GM21528 (cell line): ENCODE measurements around the gene SMAP2.
"Not testable (repeated sequence)": the region's sequence is repeated elsewhere in the genome, so short reads cannot be mapped to it uniquely, and the experiment has no call there.

Experiments used
- ATAC-seq: cut with Tn5 transposase; IDR thresholded peaks from one replicate; pipeline ENCODE4 v1.9.1; 2021; ENCODE audit warnings: mild to moderate bottlenecking, moderate library complexity; ENCODE audit not compliant: unreplicated experiment, low FRiP score

SMAP2 gene

GRCh38 chr1:40373323-40374283, at the start of gene SMAP2:
TSS of gene SMAP2 (plus strand) at chr1:40373727. CDS start at chr1:40374121, 394 bp downstream.
- peak; percentile 78 for ATAC-seq

- ATAC-seq = not testable (repeated sequence)
Observed at GRCh38 chr1:40331403-40331802, 42.1 kb upstream of the SMAP2 start.

- no peak for ATAC-seq
Observed at GRCh38 chr1:40332695-40333094, 40.8 kb upstream of the SMAP2 start.

- no peak for ATAC-seq
Observed at GRCh38 chr1:40337443-40337842, 36.1 kb upstream of the SMAP2 start.

GRCh38 chr1:40338745-40339419, 34.6 kb upstream of the SMAP2 start:
- no peak for ATAC-seq

- no peak for ATAC-seq
Observed at GRCh38 chr1:40339420-40340323, 33.9 kb upstream of the SMAP2 start.

GRCh38 chr1:40341491-40342380, 31.8 kb upstream of the SMAP2 start:
- no peak for ATAC-seq

GRCh38 chr1:40342381-40342717, 31.2 kb upstream of the SMAP2 start:
- not testable (repeated sequence) for ATAC-seq

- ATAC-seq = no peak
Observed at GRCh38 chr1:40344597-40344996, 28.9 kb upstream of the SMAP2 start.

GRCh38 chr1:40350391-40350790, 23.1 kb upstream of the SMAP2 start:
- no peak for ATAC-seq

GRCh38 chr1:40351124-40351523, 22.4 kb upstream of the SMAP2 start:
- ATAC-seq = no peak

- ATAC-seq = no peak
Observed at GRCh38 chr1:40352126-40352525, 21.4 kb upstream of the SMAP2 start.

- ATAC-seq = no peak
Observed at GRCh38 chr1:40353082-40353481, 20.4 kb upstream of the SMAP2 start.

- ATAC-seq = no peak
Observed at GRCh38 chr1:40357625-40358024, 15.9 kb upstream of the SMAP2 start.

GRCh38 chr1:40360631-40361030, 12.9 kb upstream of the SMAP2 start:
- ATAC-seq = no peak

- no peak for ATAC-seq
Observed at GRCh38 chr1:40361201-40361600, 12.3 kb upstream of the SMAP2 start.

- ATAC-seq = no peak
Observed at GRCh38 chr1:40361637-40362036, 11.9 kb upstream of the SMAP2 start.

GRCh38 chr1:40362199-40362598, 11.3 kb upstream of the SMAP2 start:
- no peak for ATAC-seq

- no peak for ATAC-seq
Observed at GRCh38 chr1:40362699-40363098, 10.8 kb upstream of the SMAP2 start.

GRCh38 chr1:40363721-40364120, 9.8 kb upstream of the SMAP2 start:
- ATAC-seq = peak; percentile 84
